NB4 (cell line): ENCODE data around the gene BTG1.

Experiments used
- CTCF ChIP-seq: IDR thresholded peaks from one replicate; pipeline ENCODE4 v1.5.1; 2012; ENCODE audit warnings: low read depth, low read length
- POLR2A ChIP-seq: IDR thresholded peaks from 2 replicates; pipeline ENCODE4 v1.6.1; 2011; ENCODE audit warnings: mild to moderate bottlenecking; ENCODE audit not compliant: insufficient read length; ENCODE audit errors: extremely low read depth

- TF ChIP-seq CTCF (no peak), POLR2A (no peak)
Observed at GRCh38 chr12:92128612-92129011, 17.0 kb downstream of the BTG1 start.
